Gastroesophageal sphincter (tissue), 4 donors: ENCODE data around the gene GNB2. TPM values are rescaled to one million over a fixed set of nuclear protein-coding genes. Genes with fewer than 3 reads are reported as not detected.

Experiments used
- ATAC-seq: fragments of 150-250 bp; one replicate; pipeline ENCODE4 v1.9.1; 2016; ENCODE audit warnings: mild to moderate bottlenecking, moderate library complexity
- H3K27ac ChIP-seq, 4 donors: fragments of 200-600 bp; sonication (generic) in 3 of 4; 1 replicate in 3 of 4; 2 replicates in 1 of 4; pipeline ENCODE4 v1.5.1; 2016 to 2019
- H3K27me3 ChIP-seq: fragments of 200-600 bp; sonication (generic); one replicate; pipeline ENCODE4 v1.5.1; 2019
- H3K36me3 ChIP-seq, 2 donors: fragments of 200-600 bp; sonication (generic); one replicate each; pipeline ENCODE4 v1.5.1; 2019; ENCODE audit warnings: control low read depth in 1 of 2
- H3K4me1 ChIP-seq, 3 donors: fragments of 200-600 bp; sonication (generic); 1 replicate in 2 of 3; 2 replicates in 1 of 3; pipeline ENCODE4 v1.5.1; 2016 to 2019; ENCODE audit warnings: control low read depth in 2 of 3
- H3K4me3 ChIP-seq, 2 donors: fragments of 200-600 bp; sonication (generic); one replicate each; pipeline ENCODE4 v1.5.1; 2019; ENCODE audit warnings: mild to moderate bottlenecking in 1 of 2, moderate library complexity in 1 of 2
- H3K9me3 ChIP-seq, 3 donors: fragments of 200-600 bp; sonication (generic); one replicate each; pipeline ENCODE4 v1.5.1; 2017 to 2019; ENCODE audit warnings: control low read depth in 2 of 3
- EP300 ChIP-seq: sonication (generic); formaldehyde crosslinking; IDR thresholded peaks from one replicate; pipeline ENCODE4 v1.6.1; 2017; ENCODE audit warnings: antibody characterized with exemption, mild to moderate bottlenecking
- POLR2A ChIP-seq, 2 donors: fragments of 450-650 bp; IDR thresholded peaks; one replicate each; pipeline ENCODE4 v1.6.1; 2017; ENCODE audit warnings: antibody characterized with exemption in 2 of 2, mild to moderate bottlenecking in 2 of 2, moderate library complexity in 1 of 2
- POLR2AphosphoS5 ChIP-seq: sonication (generic); formaldehyde crosslinking; IDR thresholded peaks from one replicate; pipeline ENCODE4 v1.6.1; 2017; ENCODE audit warnings: antibody characterized with exemption
- WGBS, 2 donors: methylation state at CpG; one replicate each; pipeline ENCODE4 v1.1.5; 2018; ENCODE audit warnings: low coverage in 1 of 2; 5-methylcytosine and 5-hydroxymethylcytosine counted together
- total RNA-seq, 4 donors: library from RNA; depleted of rRNA; stranded (reverse); fragments of >200 nt; gene quantifications; one replicate each; pipeline ENCODE4 v1.1.0, GENCODE V29; 2016
- TF ChIP-seq, protein P1 (sequence below), 4 experiments: fragments of 200-600 bp in 2 of 4; fragments of 450-650 bp in 2 of 4; sonication (generic) in 1 of 4; IDR thresholded peaks; one replicate each; pipeline ENCODE4 v1.5.1; 2017 to 2019; ENCODE audit warnings: antibody characterized with exemption in 4 of 4, mild to moderate bottlenecking in 2 of 4, moderate library complexity in 2 of 4

Gene GNB2
- total RNA-seq, 4 donors from 2014 or later = 124 to 217 (median 162) TPM

GRCh38 chr7:100684534-100685042, 11.0 kb downstream of the GNB2 start:
- 80% methylated on average over 1 of the region's 16 CpGs; no CpG with 5 or more reads in 1 of the 2 donors for whole genome bisulfite sequencing, 2 donors
- no peaks in the 10 kb centered on the region for H3K9me3 ChIP-seq
- no peak for ATAC-seq
- peaks cover 0 to 48% (median 16%) of the 10 kb centered on the region in 3 donors for H3K4me1 ChIP-seq
- H3K27ac ChIP-seq = no peak overlapping the region
- no peak overlapping the region for H3K4me3 ChIP-seq
- peaks cover 0 to 98% of the 10 kb centered on the region in 2 donors for H3K36me3 ChIP-seq
- TF ChIP-seq POLR2AphosphoS5 (no peak), POLR2A (IDR thresholded peaks at IDR 0.05) (no peak), EP300 (no peak)
- TF ChIP-seq, protein P1, sequence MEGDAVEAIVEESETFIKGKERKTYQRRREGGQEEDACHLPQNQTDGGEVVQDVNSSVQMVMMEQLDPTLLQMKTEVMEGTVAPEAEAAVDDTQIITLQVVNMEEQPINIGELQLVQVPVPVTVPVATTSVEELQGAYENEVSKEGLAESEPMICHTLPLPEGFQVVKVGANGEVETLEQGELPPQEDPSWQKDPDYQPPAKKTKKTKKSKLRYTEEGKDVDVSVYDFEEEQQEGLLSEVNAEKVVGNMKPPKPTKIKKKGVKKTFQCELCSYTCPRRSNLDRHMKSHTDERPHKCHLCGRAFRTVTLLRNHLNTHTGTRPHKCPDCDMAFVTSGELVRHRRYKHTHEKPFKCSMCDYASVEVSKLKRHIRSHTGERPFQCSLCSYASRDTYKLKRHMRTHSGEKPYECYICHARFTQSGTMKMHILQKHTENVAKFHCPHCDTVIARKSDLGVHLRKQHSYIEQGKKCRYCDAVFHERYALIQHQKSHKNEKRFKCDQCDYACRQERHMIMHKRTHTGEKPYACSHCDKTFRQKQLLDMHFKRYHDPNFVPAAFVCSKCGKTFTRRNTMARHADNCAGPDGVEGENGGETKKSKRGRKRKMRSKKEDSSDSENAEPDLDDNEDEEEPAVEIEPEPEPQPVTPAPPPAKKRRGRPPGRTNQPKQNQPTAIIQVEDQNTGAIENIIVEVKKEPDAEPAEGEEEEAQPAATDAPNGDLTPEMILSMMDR (IDR thresholded peaks at IDR 0.05) = no peak
- no peaks in the 10 kb centered on the region for H3K27me3 ChIP-seq

DNA sequence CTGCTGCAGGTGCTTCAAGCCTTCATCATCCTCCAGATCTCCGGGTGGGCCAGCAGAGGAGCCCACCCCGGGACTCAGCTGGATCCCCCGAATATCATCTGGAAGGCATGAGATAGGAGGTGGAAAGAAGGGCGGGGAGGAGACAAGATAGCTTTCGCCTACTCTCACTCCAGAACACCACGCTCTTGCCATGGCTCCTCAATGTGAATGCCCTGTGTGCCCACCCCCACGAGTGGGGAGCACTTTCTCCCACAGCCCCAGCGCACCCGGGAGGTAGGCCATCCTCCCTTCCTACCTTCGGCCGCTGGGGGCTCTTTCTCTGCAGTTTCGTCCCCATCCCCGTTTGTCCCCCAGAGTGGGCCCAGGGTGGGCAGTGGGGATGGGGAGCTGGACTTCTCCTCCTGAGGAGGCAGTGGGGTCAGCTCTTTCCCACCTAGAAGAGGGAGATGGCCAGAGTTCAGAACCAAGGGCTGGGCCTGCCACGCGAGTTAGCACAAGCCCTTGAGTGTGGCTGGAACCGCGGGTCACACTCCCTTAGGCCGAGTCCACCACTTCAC, 11.6 kb downstream of the GNB2 start:
- TF ChIP-seq, protein P1 (IDR thresholded peaks at IDR 0.05) = no peak
- TF ChIP-seq POLR2A (IDR thresholded peaks at IDR 0.05) (no peak), EP300 (no peak), POLR2AphosphoS5 (no peak)
- Histone ChIP-seq H3K27ac (no peak overlapping the region), H3K27me3 (no peaks in the 10 kb centered on the region), H3K4me3 (no peak overlapping the region), H3K9me3 (no peaks in the 10 kb centered on the region), H3K36me3 (peaks cover 0 to 97% of the 10 kb centered on the region in 2 donors), H3K4me1 (peaks cover 0 to 48% (median 17%) of the 10 kb centered on the region in 3 donors)
- ATAC-seq = no peak
- WGBS, 2 donors = 76% methylated on average over 3 of the region's 18 CpGs; no CpG with 5 or more reads in 1 of the 2 donors

GRCh38 chr7:100685631-100686145, 12.1 kb downstream of the GNB2 start:
- Histone ChIP-seq H3K36me3 (peaks cover 0 to 91% of the 10 kb centered on the region in 2 donors), H3K4me1 (peaks cover 0 to 48% (median 18%) of the 10 kb centered on the region in 3 donors), H3K9me3 (no peaks in the 10 kb centered on the region), H3K4me3 (no peak overlapping the region), H3K27ac (no peak overlapping the region), H3K27me3 (no peaks in the 10 kb centered on the region)
- ATAC-seq = no peak
- TF ChIP-seq POLR2A (IDR thresholded peaks at IDR 0.05) = no peak
- TF ChIP-seq POLR2AphosphoS5 = no peak
- TF ChIP-seq, protein P1 (IDR thresholded peaks at IDR 0.05) = no peak
- no peak for TF ChIP-seq EP300
- WGBS, 2 donors = 79 to 88% methylated on average over 5 to 13 of the region's 17 CpGs

DNA sequence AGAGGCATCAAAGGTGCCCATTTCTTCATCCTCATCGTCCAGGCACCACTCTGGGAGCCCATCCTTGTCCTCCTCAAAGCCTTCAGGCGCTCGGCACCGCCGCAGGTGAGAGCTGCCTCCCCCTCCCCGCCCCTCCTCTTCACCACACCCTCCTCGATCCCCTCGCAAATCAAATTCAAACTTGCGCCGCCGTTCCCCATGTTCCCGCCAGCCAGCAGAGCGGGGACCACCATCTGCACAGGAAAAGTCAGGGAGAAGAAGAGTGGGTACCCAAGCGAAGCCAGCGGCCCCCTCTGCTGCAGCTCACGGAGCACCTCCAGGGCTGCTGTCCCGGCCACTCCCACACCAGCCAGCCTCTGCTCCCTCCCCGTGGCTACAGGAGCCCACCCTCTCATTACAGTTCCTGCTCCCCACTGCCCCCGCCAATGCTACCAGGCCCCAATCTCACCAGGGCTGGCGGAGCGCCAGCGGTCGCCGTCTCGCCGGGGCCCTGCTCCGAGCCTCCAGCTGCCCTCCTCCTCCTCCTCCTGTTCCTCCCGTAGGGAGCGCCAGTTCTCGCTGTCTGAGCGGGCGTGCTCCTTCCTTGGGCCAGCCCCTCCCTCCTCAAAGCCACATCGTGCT, 12.8 kb downstream of the GNB2 start:
- TF ChIP-seq POLR2A (IDR thresholded peaks at IDR 0.05) (no peak), EP300 (no peak), POLR2AphosphoS5 (no peak)
- TF ChIP-seq, protein P1 (IDR thresholded peaks at IDR 0.05) = no peak
- Histone ChIP-seq H3K27ac (no peak overlapping the region), H3K4me3 (no peak overlapping the region), H3K27me3 (no peaks in the 10 kb centered on the region), H3K9me3 (no peaks in the 10 kb centered on the region), H3K4me1 (peaks cover 0 to 48% (median 24%) of the 10 kb centered on the region in 3 donors), H3K36me3 (peaks cover 0 to 85% of the 10 kb centered on the region in 2 donors)
- ATAC-seq = no peak
- 58 to 66% methylated on average over 3 to 24 of the region's 33 CpGs for WGBS, 2 donors
